NB4 (cell line): ENCODE measurements around the gene SMC5.

Experiments
- DNase-seq: peaks from one replicate; pipeline ENCODE4 v3.0.0; 2010; ENCODE audit warnings: low read depth
- H3K4me3 ChIP-seq: one replicate; pipeline ENCODE4 v1.5.1; 2011; ENCODE audit warnings: mild to moderate bottlenecking, low read depth, low read length, moderate library complexity
- CTCF ChIP-seq: IDR thresholded peaks from one replicate; pipeline ENCODE4 v1.5.1; 2012; ENCODE audit warnings: low read depth, low read length
- MAX ChIP-seq: IDR thresholded peaks from 2 replicates; pipeline ENCODE4 v1.6.1; 2011; ENCODE audit warnings: low read depth, low read length
- MYC ChIP-seq: IDR thresholded peaks from 2 replicates; pipeline ENCODE4 v1.6.1; 2011; ENCODE audit warnings: low read depth, low read length
- POLR2A ChIP-seq: IDR thresholded peaks from 2 replicates; pipeline ENCODE4 v1.6.1; 2011; ENCODE audit warnings: mild to moderate bottlenecking; ENCODE audit not compliant: insufficient read length; ENCODE audit errors: extremely low read depth

The SMC5 gene

GRCh38 chr9:70404261-70404660, 145.5 kb downstream of the SMC5 start:
- H3K4me3 ChIP-seq = no peak overlapping the region
- TF ChIP-seq POLR2A (no peak), CTCF (no peak), MYC (no peak), MAX (no peak)
- peak; percentile 8 for DNase-seq
